Activated T-cell treated with anti-CD3 and anti-CD28 coated beads, Interleukin-2, amount 50 U/mL, for 1 hour (primary cell): Measurements from ENCODE around the gene APBB2.

Source experiments
- DNase-seq: peaks from one replicate; pipeline ENCODE4 v3.0.0-alpha.2; 2020

APBB2 gene

GRCh38 chr4:41185614-41186592 is 28.4 kb downstream of the APBB2 start:
- no peak for DNase-seq

DNA sequence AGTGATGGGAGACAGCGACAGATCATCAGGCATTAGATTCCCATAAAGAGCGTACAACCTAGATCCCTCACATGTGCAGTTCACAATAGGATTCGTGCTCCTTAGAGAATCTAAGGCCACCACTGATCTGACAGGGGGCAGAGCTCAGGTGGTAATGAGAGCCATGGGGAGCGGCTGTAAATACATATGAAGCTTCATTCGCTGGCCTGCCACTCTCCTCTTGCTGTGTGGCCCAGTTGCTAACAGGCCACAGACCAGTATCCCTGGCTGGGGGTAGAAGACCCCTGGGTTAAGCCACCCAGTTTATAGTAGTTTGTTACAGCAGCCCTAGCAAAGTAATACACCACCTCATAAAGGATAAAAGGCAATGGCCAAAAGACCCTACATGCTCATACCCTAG is 30.3 kb downstream of the APBB2 start:
- DNase-seq: no peak

DNA sequence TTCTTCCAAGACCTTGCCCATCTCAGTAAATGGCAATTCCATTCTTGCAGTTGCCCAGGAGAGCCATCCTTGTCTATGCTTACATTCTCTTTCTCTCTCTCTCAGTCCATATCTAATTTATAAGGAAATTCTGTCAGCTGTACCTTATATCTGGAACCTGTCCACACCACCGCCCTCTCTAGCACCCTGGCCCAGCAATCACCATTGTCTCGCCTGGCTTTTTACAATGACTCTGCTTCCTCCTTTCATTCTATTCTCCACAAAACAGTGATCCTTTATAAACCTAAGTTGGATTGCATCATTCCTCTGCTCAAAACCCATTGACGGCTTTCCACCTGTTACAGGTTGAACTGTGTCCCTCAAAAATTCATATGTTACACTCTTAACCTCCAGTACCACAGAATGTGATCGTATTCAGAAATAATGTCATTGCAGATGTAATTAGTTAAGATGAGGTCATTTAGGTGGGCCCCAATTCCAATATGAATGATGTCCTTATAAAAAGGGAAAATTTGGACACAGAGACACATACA is 31.3 kb downstream of the APBB2 start:
- no peak for DNase-seq

- no peak for DNase-seq
These were observed 33.3 kb downstream of the APBB2 start for GRCh38 chr4:41181037-41181436.

- no peak for DNase-seq
These were observed 34.7 kb downstream of the APBB2 start for GRCh38 chr4:41179498-41180195.

- no peak for DNase-seq
These were observed 35.7 kb downstream of the APBB2 start for GRCh38 chr4:41178372-41179370.

- DNase-seq: no peak
These were observed 37.3 kb downstream of the APBB2 start for GRCh38 chr4:41177016-41177415.

GRCh38 chr4:41176340-41176739 is 38.0 kb downstream of the APBB2 start:
- DNase-seq: no peak

DNA sequence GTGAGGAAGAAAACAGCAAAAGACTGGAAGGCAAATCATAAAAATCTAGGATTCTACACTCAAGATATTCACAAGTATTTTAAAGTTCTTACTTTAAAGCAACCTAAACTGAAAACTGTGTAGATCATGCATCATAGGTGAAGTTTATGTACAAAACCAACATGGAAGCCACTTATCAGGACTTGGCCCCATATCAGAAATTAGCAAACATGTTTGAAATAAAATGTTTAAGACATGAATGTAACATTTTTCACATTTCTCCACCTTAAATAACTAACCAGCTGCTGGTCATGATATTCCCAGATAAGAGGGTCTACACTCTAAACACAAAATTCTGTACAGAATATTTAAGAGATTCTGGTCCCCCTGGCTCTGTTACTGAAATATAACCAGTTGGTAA is 38.5 kb downstream of the APBB2 start:
- no peak for DNase-seq

DNA sequence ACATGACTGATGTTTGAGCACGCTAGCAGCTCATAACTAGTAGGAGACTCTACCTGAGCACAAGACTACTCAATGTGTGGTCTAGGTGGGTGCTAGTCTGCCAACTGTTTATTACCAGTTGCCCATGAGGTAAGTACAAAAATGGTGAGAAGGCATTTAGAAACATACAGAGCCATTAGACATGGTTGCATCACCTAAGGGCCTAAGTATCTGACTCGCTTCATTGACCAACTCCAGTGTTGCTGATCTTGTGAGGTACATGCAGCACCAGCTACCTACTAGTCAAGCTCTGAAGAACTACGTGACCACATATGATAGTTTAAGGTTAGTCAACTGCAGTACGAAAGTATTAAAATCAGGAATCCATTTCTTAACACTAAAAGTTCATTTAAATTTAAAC is 39.9 kb downstream of the APBB2 start:
- no peak for DNase-seq

GRCh38 chr4:41172786-41173185 is 41.6 kb downstream of the APBB2 start:
- no peak for DNase-seq

- DNase-seq: no peak
These were observed 45.0 kb downstream of the APBB2 start for GRCh38 chr4:41169256-41169800.

DNA sequence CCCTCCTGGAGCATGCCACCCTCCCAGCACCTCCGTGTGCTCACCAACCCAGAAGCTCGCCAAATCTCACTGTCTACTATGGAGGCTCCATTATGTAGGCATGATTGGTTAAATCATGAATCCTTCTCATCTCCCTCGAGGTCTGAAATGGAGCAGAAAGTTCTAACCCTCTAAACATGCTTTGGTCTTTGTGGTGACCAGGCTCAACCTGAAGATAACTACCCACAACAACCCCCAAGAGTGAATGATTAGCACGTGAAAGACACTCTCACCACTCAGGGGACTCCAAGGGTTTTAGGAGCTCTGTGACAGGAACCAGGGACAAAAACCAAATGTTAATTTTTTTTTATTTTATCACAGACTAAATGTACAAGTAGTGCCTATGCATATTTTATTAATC is 47.2 kb downstream of the APBB2 start:
- DNase-seq: no peak

GRCh38 chr4:41164405-41164804 is 49.9 kb downstream of the APBB2 start:
- DNase-seq: no peak

GRCh38 chr4:41161355-41161754 is 53.0 kb downstream of the APBB2 start:
- no peak for DNase-seq

DNA sequence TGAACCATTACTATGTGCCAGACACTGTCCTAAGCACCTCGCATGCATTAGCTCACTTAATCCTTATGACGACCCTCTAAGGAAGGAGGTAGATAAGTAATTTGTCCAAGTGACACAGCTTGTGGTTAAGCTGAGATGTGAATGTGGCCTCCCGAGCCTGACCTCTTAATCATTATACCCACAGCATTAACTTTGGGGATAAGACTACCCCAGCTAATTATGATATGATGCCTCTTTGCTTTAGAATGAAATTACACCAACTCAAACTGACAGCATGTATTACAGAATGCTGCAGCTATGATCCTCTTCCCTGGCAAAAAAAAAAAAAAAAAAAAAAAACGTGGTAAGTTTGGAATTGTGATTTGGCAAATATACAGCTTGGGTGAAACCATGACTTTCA is 53.5 kb downstream of the APBB2 start:
- DNase-seq: no peak

DNA sequence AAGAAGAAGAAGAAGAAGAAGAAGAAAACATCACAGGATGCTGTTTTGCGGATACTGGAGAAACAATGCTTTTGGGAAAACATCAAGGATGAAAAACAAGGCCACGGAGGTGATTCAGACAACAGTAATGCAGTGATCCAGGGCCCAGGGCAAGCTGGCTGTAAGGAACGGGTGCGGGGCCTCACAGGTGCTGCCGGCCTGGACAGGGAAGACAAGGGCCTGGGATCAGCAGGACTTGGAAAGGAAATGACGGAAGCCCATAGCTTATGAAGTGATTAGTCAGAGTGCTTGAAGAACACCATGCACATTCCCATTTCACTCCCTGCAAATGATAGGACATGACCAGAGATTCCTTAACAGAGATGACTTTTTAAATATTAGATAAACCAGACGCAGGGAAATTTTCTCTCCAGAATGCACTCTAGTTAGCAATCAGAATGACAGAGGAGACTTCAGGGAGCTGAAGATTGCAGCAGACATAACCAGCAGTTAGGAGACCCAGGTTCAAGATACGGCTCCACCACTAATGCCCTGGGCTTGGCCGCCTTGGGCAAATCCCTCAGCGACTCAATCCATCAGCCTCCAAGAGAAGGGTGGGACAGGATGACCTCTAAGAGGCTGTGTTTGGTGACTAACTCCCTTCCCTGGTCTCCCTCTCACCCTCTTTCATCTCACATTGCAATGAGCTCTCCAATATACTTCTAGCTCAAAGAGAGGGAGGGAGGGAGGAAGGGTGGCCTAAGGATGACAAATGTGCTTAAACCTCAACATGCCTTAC is 54.1 kb downstream of the APBB2 start:
- DNase-seq: no peak

DNA sequence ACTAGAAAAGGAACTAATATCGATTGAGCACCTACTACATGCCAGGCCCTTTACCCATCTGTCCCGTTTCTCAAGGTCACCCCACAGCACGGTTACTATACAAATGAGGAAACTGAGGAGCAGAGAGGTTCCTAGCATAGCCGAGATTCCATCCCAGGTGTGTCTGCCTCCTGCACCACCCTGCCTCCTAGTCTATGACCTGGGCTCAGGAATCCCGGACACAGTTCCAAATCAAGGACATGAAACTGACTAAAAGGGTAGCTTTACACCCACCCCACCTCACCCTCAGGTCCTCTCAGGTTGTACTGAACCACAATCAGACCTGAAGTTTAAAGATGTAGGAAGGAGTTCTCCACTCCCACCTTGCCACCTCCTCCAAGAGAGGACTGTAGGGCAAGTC is 55.6 kb downstream of the APBB2 start:
- DNase-seq: no peak

- DNase-seq: no peak
These were observed 56.1 kb downstream of the APBB2 start for GRCh38 chr4:41158274-41158673.

GRCh38 chr4:41157009-41157408 is 57.3 kb downstream of the APBB2 start:
- no peak for DNase-seq

DNA sequence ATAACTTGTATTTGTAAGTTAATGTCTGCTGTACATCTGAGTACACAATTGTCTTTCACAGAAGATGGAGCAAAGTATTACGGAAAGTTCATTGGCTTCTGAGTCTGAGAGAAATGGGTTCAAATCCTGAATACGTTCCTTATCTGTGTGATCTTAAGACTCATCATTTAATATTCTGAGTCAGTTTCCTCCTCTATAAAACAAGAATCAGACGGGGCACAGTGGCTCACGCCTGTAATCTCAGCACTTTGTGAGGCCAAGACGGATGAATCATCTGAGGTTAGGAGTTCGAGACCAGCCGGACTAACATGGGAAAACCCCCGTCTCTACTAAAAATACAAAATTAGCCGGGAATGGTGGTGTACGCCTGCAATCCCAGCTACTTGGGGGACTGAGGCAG is 57.8 kb downstream of the APBB2 start:
- DNase-seq: no peak
